HFFc6 (cell line): ENCODE measurements around the gene MOB3A. TPM values are rescaled to one million over a fixed set of nuclear protein-coding genes. Genes with fewer than 3 reads are reported as not detected.

Experiments
- DNase-seq: peaks from one replicate; pipeline ENCODE4 v3.0.0-alpha.2; 2018
- H3K27ac Mint-ChIP-seq: 2 replicates; pipeline ENCODE4 v1.8.0; 2020; ENCODE audit warnings: mild to moderate bottlenecking, mixed read lengths
- H3K27me3 Mint-ChIP-seq: 2 replicates; pipeline ENCODE4 v1.8.0; 2021; ENCODE audit warnings: mild to moderate bottlenecking, moderate library complexity, mixed read lengths; ENCODE audit not compliant: insufficient read depth
- H3K36me3 Mint-ChIP-seq: 2 replicates; pipeline ENCODE4 v1.8.0; 2021; ENCODE audit warnings: low read depth, mixed read lengths
- H3K4me1 Mint-ChIP-seq: 2 replicates; pipeline ENCODE4 v1.8.0; 2020; ENCODE audit warnings: low read depth, mixed read lengths
- H3K4me3 Mint-ChIP-seq: 2 replicates; pipeline ENCODE4 v1.8.0; 2020; ENCODE audit warnings: mild to moderate bottlenecking, moderate library complexity, mixed read lengths
- H3K9me3 Mint-ChIP-seq: 2 replicates; pipeline ENCODE4 v1.8.0; 2020; ENCODE audit warnings: mild to moderate bottlenecking, mixed read lengths
- total RNA-seq, 6 experiments: library from RNA; stranded (reverse); fragmentation: NEBNext Ultra II Directional; extraction: Animal tissue kit (Norgen Biotek cat#: 25700); gene quantifications; 2 replicates in 1 of 6; 3 replicates in 5 of 6; pipeline ENCODE4 v1.2.3, GENCODE V29; 2021
- TF ChIP-seq, protein P1 (sequence below): fragments of 200-600 bp; sonication (generic); IDR thresholded peaks from 2 replicates; pipeline ENCODE4 v1.5.0; 2021; ENCODE audit warnings: antibody characterized with exemption, mild to moderate bottlenecking

The MOB3A gene
- total RNA-seq, 6 experiments from 2014 or later, result 47.1 to 52.6 (median 51.2) TPM

DNA sequence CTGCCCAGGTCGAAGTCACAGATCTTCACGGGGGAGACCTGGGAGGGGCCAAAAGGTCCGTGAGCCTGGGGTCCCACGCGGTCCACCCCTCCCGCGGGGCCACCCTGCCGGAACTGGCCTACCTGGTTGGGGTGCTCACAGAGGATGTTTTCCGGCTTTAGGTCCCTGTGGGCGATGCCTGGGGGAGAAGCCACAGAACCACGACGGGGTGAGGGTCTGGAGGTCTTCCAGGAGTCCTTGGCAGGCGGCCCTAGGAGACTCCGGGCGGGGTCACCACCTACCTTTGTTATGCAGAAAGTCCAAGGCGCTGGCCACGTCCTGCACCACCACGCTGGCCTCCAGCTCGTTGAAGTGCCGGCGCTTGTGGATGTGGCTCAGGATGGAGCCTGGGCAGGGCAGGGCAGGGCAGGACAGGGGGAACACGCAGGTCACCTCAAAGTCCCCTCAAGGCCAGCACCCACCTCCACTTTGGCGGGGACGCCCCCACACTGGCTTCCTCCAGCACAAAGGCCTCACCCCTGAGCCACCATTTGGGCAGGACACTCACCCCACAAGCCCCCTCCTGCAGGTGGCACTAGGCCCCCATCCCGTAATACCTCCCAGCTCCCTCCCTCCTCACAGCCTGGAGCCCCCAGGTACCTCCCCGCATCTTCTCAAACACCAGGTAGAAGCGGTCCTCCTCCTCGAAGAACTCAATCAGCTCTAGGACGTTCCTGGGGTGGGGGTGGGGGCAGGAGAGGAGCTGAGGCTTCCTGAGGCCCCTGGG is 53.5 kb downstream of the MOB3A start:
- no peaks in the 10 kb centered on the region for H3K36me3 Mint-ChIP-seq
- no peak overlapping the region for H3K4me3 Mint-ChIP-seq
- no peak overlapping the region for H3K27ac Mint-ChIP-seq
- H3K27me3 Mint-ChIP-seq, result no peaks in the 10 kb centered on the region; the same call in 1 of the 2 replicates
- H3K4me1 Mint-ChIP-seq, result no peaks in the 10 kb centered on the region; the same call in 1 of the 2 replicates
- DNase-seq, result no peak
- H3K9me3 Mint-ChIP-seq, result no peaks in the 10 kb centered on the region
- TF ChIP-seq, protein P1, sequence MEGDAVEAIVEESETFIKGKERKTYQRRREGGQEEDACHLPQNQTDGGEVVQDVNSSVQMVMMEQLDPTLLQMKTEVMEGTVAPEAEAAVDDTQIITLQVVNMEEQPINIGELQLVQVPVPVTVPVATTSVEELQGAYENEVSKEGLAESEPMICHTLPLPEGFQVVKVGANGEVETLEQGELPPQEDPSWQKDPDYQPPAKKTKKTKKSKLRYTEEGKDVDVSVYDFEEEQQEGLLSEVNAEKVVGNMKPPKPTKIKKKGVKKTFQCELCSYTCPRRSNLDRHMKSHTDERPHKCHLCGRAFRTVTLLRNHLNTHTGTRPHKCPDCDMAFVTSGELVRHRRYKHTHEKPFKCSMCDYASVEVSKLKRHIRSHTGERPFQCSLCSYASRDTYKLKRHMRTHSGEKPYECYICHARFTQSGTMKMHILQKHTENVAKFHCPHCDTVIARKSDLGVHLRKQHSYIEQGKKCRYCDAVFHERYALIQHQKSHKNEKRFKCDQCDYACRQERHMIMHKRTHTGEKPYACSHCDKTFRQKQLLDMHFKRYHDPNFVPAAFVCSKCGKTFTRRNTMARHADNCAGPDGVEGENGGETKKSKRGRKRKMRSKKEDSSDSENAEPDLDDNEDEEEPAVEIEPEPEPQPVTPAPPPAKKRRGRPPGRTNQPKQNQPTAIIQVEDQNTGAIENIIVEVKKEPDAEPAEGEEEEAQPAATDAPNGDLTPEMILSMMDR, result no peak

DNA sequence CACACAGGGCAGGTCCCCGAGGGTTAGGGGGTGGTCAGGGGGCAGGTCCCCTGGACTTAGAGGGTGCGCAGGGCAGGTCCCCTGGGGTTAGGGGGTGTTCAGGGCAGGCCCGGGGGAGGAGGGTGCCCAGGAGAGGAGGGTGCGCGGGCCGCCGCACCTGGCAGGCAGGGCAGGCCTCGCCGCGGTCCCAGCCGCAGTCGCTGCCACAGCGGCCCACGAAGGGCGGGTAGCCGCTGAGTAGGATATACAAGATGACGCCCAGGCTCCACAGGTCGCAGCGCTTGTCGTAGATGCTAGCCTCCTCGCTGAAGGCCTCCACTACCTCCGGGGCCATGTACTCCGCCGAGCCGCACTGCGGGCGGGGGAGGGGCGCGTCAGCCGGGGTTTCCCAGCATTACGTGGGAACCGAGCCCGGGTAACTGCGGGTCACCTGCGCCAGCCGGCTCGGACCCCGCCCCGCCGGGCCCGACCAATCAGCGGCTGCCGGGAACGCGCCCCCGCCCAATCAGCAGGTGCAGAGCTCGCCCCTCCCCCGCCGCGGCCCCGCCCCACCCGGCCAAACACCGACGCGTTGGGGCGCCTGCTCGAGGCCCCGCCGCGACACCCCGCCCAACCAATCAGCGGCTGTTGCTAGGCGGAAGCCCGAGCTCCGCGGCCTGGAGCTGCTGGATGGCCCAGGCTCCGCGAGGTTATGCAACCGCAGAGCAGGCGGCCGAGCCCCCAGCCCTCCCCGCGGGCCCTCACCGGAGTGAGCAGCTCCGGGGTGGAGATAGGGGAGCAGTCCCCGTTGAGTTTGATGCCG is 54.2 kb downstream of the MOB3A start:
- no peak overlapping the region for H3K4me3 Mint-ChIP-seq
- H3K9me3 Mint-ChIP-seq, result no peaks in the 10 kb centered on the region
- no peaks in the 10 kb centered on the region for H3K36me3 Mint-ChIP-seq
- no peaks in the 10 kb centered on the region; the same call in 1 of the 2 replicates for H3K27me3 Mint-ChIP-seq
- no peak for DNase-seq
- H3K27ac Mint-ChIP-seq, result no peak overlapping the region
- TF ChIP-seq, protein P1, result no peak
- H3K4me1 Mint-ChIP-seq, result no peaks in the 10 kb centered on the region

DNA sequence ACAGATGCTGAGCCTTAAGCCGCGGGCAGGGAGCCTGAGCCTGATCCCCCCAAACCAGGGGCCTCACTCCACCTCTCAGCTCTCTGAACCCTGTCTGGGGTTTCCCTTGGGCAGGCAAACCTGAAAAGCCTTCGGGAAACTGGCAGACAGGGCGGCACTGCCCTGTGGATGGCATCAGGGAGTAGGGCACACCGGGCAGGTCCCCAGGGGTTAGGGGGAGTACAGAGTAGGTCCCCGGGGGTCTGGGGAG is 54.8 kb downstream of the MOB3A start:
- DNase-seq, result no peak
- Mint-ChIP-seq H3K27ac (no peak overlapping the region), H3K27me3 (no peaks in the 10 kb centered on the region)

DNA sequence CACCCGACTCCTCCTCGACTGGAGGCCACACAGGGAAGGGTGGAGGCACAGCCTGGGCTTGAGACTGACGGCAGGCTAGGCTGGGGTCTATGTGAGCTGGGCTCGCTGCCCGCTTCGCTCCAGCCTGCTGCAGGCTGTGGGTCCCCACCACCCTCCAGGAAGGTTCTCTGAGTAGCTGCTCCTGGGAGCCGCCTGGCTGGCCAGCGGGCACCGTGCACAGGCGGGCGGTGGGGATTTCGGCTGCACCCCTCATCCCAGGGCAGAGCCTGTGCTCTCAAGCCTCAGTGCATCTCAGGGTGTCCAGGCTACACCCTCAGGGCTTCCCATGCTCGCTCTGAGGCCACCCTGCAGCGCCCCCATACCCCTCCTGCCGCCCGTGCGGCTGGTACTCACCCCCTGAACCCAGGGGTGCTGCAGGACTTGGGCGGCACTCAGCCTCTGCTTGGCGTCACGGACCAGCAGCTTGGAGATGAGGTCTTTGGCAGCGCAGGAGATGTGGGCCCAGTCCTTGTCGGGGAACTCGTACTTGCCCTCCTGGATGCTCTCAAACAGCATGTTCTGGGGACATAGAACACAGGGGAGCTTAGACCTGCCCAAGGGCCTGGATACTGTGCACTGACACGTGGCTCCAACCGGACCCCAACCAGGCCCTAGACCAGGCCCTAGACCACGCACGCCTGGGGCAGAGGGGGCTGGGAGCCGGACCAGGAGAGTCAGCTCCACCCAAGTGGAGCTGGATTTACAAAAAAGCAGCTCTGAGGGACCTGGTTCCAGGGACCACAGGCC is 55.3 kb downstream of the MOB3A start:
- Mint-ChIP-seq H3K36me3 (no peaks in the 10 kb centered on the region), H3K27ac (no peak overlapping the region), H3K4me3 (no peak overlapping the region), H3K27me3 (no peaks in the 10 kb centered on the region), H3K4me1 (no peaks in the 10 kb centered on the region), H3K9me3 (peaks cover 5% of the 10 kb centered on the region; the same call in 1 of the 2 replicates)
- no peak for DNase-seq
- TF ChIP-seq, protein P1, result no peak

More for the DNA sequence above, 54.8 kb downstream of the MOB3A start:
- no peaks in the 10 kb centered on the region for H3K36me3 Mint-ChIP-seq
- 0 out of 2 replicates have a peak, but pooled peaks cover under 1% of the 10 kb centered on the region for H3K9me3 Mint-ChIP-seq
- H3K4me1 Mint-ChIP-seq, result no peaks in the 10 kb centered on the region
- no peak overlapping the region for H3K4me3 Mint-ChIP-seq
- TF ChIP-seq, protein P1, result no peak

DNA sequence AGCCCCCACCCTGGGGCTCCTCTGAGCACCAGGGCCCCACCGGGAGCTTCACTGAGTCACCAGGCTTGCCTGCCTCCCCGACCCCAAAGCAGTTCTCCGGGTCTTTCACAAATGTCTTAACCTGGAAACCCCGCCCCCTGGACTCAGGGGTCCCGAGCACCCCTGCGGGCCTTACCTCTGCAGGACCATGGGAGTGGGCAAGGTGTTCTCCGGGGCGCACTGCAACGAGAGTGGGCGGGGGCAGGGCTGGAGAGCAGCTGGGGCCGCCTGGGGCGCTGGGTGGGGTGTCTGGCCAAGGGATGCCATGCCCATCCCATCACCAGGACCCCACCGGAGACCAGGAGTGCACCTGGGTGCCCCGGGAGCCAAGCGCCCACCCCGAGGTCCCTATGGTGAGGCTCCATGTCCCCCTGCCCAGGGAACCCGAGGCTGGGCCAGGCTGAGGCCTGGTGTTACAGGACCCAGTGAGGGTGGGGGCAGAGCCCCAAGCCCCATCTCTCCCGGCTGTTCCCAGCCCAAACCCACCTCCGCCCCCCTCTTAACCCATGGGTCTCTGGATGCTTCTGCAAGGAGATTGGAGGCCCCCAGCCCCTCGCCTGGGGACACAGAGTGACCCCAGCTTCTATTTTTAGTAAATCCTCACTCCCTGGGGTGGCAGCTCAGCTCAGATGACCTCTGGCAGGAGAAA is 56.0 kb downstream of the MOB3A start:
- Mint-ChIP-seq H3K36me3 (no peaks in the 10 kb centered on the region), H3K9me3 (peaks cover 7% of the 10 kb centered on the region; the same call in 1 of the 2 replicates), H3K4me1 (no peaks in the 10 kb centered on the region), H3K27me3 (no peaks in the 10 kb centered on the region), H3K4me3 (no peak overlapping the region), H3K27ac (no peak overlapping the region)
- TF ChIP-seq, protein P1, result no peak
- DNase-seq, result no peak
